Gastrocnemius medialis (tissue), 4 donors: ENCODE measurements around the gene CIITA. TPM values are rescaled to one million over a fixed set of nuclear protein-coding genes. Genes with fewer than 3 reads are reported as not detected.
A peak's percentile ranks its signal among the peaks of the same experiment; 100 is the strongest.
"Not testable (repeated sequence)": the region's sequence is repeated elsewhere in the genome, so short reads cannot be mapped to it uniquely, and the experiment has no call there.

Experiments
- ATAC-seq, 2 donors: fragments of 150-250 bp; one replicate each; pipeline ENCODE4 v1.9.1; 2016
- DNase-seq, 2 donors: peaks; one replicate each; pipeline ENCODE4 v3.0.0-alpha.2; 2019
- H3K27ac ChIP-seq, 4 donors: fragments of 200-600 bp; sonication (generic); 1 replicate in 1 of 4; 2 replicates in 3 of 4; pipeline ENCODE4 v1.5.1; 2016 to 2018; ENCODE audit warnings: mild to moderate bottlenecking in 2 of 4, moderate library complexity in 1 of 4
- H3K27me3 ChIP-seq, 3 donors: fragments of 200-600 bp; sonication (generic) in 2 of 3; 1 replicate in 1 of 3; 2 replicates in 2 of 3; pipeline versions ENCODE4 v1.5.1 to v1.6.0; 2016 to 2019; ENCODE audit warnings: mild to moderate bottlenecking in 1 of 3, moderate library complexity in 1 of 3
- H3K36me3 ChIP-seq, 2 donors: fragments of 200-600 bp; sonication (generic) in 1 of 2; one replicate each; pipeline ENCODE4 v1.5.1; 2017 to 2018
- H3K4me1 ChIP-seq, 2 donors: fragments of 200-600 bp; sonication (generic) in 1 of 2; one replicate each; pipeline ENCODE4 v1.5.1; 2016 to 2017; ENCODE audit warnings: mild to moderate bottlenecking in 2 of 2
- H3K4me3 ChIP-seq, 4 donors: fragments of 200-600 bp; sonication (generic) in 3 of 4; 1 replicate in 1 of 4; 2 replicates in 3 of 4; pipeline ENCODE4 v1.5.1; 2016 to 2019; ENCODE audit warnings: mild to moderate bottlenecking in 2 of 4
- H3K9me3 ChIP-seq, 3 donors: fragments of 200-600 bp; sonication (generic) in 2 of 3; 1 replicate in 1 of 3; 2 replicates in 2 of 3; pipeline ENCODE4 v1.5.1; 2016 to 2019
- POLR2A ChIP-seq, 2 donors: fragments of 450-650 bp; IDR thresholded peaks; one replicate each; pipeline ENCODE4 v1.6.1; 2017; ENCODE audit warnings: antibody characterized with exemption in 2 of 2, mild to moderate bottlenecking in 2 of 2, moderate library complexity in 2 of 2
- in situ Hi-C, 4 donors: fragments of 200-750 bp; cut with MboI; loops; one replicate each; pipeline versions ENCODE4 v1.15.0 to v1.8.0; 2017; ENCODE audit warnings: low sequenced_read_pairs in 4 of 4
- intact Hi-C: fragments of 100-400 bp; cut with DNase I; formaldehyde crosslinking; loops from one replicate; pipeline ENCODE4 v1.15.1; 2023; ENCODE audit warnings: low total_unique reads
- total RNA-seq, 4 donors: library from RNA; depleted of rRNA; stranded (reverse); fragments of >200 nt; gene quantifications; one replicate each; pipeline versions ENCODE4 v1.1.0 to v1.2.3, GENCODE V29; 2016
- TF ChIP-seq, protein P1 (sequence below), 5 experiments: fragments of 450-650 bp in 3 of 5; fragments of 200-600 bp in 2 of 5; sonication (generic) in 2 of 5; IDR thresholded peaks in 4 of 5; conservative IDR thresholded peaks in 1 of 5; 1 replicate in 4 of 5; 2 replicates in 1 of 5; pipeline ENCODE4 v1.5.1; 2016 to 2019; ENCODE audit warnings: antibody characterized with exemption in 5 of 5, mild to moderate bottlenecking in 3 of 5, moderate library complexity in 3 of 5

CIITA gene, protein sequence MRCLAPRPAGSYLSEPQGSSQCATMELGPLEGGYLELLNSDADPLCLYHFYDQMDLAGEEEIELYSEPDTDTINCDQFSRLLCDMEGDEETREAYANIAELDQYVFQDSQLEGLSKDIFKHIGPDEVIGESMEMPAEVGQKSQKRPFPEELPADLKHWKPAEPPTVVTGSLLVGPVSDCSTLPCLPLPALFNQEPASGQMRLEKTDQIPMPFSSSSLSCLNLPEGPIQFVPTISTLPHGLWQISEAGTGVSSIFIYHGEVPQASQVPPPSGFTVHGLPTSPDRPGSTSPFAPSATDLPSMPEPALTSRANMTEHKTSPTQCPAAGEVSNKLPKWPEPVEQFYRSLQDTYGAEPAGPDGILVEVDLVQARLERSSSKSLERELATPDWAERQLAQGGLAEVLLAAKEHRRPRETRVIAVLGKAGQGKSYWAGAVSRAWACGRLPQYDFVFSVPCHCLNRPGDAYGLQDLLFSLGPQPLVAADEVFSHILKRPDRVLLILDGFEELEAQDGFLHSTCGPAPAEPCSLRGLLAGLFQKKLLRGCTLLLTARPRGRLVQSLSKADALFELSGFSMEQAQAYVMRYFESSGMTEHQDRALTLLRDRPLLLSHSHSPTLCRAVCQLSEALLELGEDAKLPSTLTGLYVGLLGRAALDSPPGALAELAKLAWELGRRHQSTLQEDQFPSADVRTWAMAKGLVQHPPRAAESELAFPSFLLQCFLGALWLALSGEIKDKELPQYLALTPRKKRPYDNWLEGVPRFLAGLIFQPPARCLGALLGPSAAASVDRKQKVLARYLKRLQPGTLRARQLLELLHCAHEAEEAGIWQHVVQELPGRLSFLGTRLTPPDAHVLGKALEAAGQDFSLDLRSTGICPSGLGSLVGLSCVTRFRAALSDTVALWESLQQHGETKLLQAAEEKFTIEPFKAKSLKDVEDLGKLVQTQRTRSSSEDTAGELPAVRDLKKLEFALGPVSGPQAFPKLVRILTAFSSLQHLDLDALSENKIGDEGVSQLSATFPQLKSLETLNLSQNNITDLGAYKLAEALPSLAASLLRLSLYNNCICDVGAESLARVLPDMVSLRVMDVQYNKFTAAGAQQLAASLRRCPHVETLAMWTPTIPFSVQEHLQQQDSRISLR
- total RNA-seq: 1 to 10 TPM; 2.3 to 9.1 (median 5.1) TPM

DNA sequence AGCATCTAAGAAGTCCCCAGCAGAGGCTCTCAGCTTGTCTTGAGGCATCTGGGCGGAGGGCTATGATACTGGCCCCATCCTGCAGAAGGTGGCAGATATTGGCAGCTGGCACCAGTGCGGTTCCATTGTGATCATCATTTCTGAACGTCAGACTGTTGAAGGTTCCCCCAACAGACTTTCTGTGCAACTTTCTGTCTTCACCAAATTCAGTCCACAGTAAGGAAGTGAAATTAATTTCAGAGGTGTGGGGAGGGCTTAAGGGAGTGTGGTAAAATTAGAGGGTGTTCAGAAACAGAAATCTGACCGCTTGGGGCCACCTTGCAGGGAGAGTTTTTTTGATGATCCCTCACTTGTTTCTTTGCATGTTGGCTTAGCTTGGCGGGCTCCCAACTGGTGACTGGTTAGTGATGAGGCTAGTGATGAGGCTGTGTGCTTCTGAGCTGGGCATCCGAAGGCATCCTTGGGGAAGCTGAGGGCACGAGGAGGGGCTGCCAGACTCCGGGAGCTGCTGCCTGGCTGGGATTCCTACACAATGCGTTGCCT, at the start of gene CIITA:
Gene CIITA, plus strand, starts transcription at position 404 of the 543 bp plus-strand sequence. Its CDS starts 129 bp downstream, at position 533.
- Histone ChIP-seq H3K36me3 (no peaks in the 10 kb centered on the region), H3K27me3 (peaks cover 0 to 21% (median 17%) of the 10 kb centered on the region in 3 donors), H3K9me3 (no peaks in the 10 kb centered on the region), H3K4me1 (peaks cover 4 to 15% of the 10 kb centered on the region in 2 donors), H3K27ac (peak within 1 kb of the TSS in 1 of 4 donors; percentile 43), H3K4me3 (peak within 1 kb of the TSS; percentile 17 to 60 (median 56))
- in situ Hi-C loops: no loop called here
- intact Hi-C loops: no loop called here
- peak in 1 of 2 donors; percentile 57 for ATAC-seq
- DNase-seq: peak; percentile 41 to 66
- TF ChIP-seq, protein P1, sequence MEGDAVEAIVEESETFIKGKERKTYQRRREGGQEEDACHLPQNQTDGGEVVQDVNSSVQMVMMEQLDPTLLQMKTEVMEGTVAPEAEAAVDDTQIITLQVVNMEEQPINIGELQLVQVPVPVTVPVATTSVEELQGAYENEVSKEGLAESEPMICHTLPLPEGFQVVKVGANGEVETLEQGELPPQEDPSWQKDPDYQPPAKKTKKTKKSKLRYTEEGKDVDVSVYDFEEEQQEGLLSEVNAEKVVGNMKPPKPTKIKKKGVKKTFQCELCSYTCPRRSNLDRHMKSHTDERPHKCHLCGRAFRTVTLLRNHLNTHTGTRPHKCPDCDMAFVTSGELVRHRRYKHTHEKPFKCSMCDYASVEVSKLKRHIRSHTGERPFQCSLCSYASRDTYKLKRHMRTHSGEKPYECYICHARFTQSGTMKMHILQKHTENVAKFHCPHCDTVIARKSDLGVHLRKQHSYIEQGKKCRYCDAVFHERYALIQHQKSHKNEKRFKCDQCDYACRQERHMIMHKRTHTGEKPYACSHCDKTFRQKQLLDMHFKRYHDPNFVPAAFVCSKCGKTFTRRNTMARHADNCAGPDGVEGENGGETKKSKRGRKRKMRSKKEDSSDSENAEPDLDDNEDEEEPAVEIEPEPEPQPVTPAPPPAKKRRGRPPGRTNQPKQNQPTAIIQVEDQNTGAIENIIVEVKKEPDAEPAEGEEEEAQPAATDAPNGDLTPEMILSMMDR (IDR thresholded peaks at IDR 0.05 in 4 of 5, conservative IDR thresholded peaks at IDR 0.05 in 1 of 5): no peak
- TF ChIP-seq POLR2A (IDR thresholded peaks at IDR 0.05): no peak

DNA sequence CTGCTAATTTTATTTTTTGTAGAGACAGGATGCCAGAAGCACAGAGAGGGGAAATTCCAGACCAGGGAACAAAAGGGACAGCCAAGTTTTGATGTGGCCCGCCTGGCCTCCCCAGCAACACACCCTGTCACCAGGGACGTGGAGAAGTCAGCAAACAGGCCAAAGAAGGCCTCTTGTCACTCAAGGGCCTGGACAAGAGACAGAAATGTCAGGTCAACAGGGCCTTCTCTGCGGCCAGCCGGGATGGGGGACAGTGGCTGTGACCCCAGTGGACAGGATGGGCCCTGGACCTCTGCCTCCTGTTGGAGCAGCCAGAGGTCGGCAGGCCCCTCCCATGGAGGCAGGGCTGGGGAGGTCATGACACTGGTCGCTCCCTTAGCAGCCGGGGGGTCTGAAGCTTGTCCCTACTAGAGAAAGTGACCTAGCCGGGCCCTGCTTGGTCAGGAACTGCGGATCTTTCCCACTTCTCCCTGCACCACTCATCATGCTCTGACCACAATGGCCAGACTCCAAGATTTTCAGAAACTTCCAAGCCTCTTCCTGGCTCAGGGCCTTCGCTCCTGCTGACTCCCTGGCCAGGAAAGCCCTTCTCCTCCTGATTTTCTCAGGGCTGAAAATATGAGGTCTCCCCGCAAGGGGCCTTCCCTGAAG, 49.2 kb upstream of the CIITA start:
- Histone ChIP-seq H3K27me3 (no peaks in the 10 kb centered on the region), H3K4me3 (no peak overlapping the region)
- TF ChIP-seq, protein P1 (IDR thresholded peaks at IDR 0.05 in 4 of 5, conservative IDR thresholded peaks at IDR 0.05 in 1 of 5): no peak
- no peak for TF ChIP-seq POLR2A (IDR thresholded peaks at IDR 0.05)

DNA sequence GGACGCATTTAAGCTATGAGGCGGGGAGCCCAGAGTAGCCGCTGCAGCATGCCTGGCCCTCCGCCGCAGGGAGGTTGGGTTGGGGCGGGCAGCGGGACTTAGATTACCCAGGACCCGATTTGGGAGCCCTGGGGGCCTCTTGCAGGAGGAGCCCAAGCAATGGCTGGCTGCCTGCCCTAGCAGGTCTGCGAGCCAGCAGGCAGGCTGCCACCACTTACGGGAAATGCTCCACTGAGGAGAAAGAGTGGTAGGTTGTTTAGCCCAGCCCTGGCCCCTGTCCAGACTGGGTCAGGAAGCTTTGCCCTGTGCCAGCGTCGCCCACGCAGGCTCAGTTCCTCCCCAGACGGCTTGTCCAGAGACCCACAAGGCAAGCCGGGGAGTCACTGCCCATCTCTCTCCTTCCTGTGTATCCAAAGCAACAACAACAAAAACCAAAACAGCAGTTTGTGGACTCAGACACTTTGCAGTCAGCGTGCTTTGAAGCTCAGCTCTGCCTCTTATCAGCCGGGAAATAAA, 48.1 kb upstream of the CIITA start:
- in situ Hi-C loops (no loop called here), intact Hi-C loops (loop anchor here (5.0 kb wide), 1 partner anchor 87 kb away; the partner anchor contains the start of gene NUBP1)
- peak; percentile 48 to 78 for DNase-seq
- peak; percentile 58 to 65 for ATAC-seq
- peak overlapping the region in 3 of 4 donors; percentile 7 to 32 (median 23) for H3K4me3 ChIP-seq
- peak in 1 of 2 donors; percentile 18 for TF ChIP-seq POLR2A (IDR thresholded peaks at IDR 0.05)
- TF ChIP-seq, protein P1 (IDR thresholded peaks at IDR 0.05 in 4 of 5, conservative IDR thresholded peaks at IDR 0.05 in 1 of 5): no peak
- no peaks in the 10 kb centered on the region for H3K27me3 ChIP-seq
- H3K36me3 ChIP-seq: no peaks in the 10 kb centered on the region
- H3K4me1 ChIP-seq: peaks cover 17 to 24% of the 10 kb centered on the region in 2 donors
- peak overlapping the region; percentile 72 to 82 (median 76) for H3K27ac ChIP-seq
- no peaks in the 10 kb centered on the region for H3K9me3 ChIP-seq

More for the DNA sequence above, 49.2 kb upstream of the CIITA start:
- intact Hi-C loops: loop anchor here (5.0 kb wide), 1 partner anchor 86 kb away; the partner anchor contains the start of gene NUBP1
- DNase-seq (peak; percentile 55 to 68), ATAC-seq (peak; percentile 78 to 81)
- Histone ChIP-seq H3K4me1 (peaks cover 17 to 24% of the 10 kb centered on the region in 2 donors), H3K27ac (peak overlapping the region; percentile 72 to 82 (median 76)), H3K9me3 (no peaks in the 10 kb centered on the region), H3K36me3 (no peaks in the 10 kb centered on the region)
- in situ Hi-C loops: no loop called here

DNA sequence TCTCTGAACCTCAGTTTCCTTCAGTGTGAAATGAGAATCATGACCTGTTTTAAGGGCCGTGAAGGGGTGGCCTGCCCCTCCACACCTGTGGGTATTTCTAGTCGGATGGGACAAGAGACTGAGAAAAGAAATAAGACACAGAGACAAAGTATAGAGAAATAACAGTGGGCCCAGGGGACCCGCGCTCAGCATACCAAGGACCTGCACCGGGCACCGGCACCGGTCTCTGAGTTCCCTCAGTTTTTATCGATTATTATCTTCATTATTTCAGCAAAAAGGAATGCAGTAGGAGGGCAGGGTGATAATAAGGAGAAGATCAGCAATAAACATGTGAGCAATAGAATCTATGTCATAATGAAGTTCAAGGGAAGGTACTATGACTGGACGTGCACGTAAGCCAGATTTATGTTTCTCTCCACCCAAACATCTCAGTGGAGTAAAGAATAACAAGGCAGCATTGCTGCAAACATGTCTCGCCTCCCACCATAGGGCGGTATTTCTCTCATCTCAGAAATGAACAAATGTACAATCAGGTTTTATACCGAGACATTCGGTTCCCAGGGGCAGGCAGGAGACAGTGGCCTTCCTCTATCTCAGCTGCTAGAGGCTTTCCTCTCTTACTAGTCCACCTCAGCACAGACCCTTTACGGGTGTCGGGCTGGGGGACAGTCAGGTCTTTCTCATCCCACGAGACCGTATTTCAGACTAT, 47.5 kb upstream of the CIITA start:
- in situ Hi-C loops, DNase-seq, ATAC-seq, H3K36me3 ChIP-seq, H3K9me3 ChIP-seq, H3K27me3 ChIP-seq: not testable (repeated sequence)
- H3K27ac ChIP-seq: peak overlapping the region; percentile 72 to 82 (median 76)
- intact Hi-C loops: loop anchor here (5.0 to 10.0 kb wide), 2 partner anchors 85 to 87 kb away; partner anchors contain the start of gene NUBP1
- peak overlapping the region in 1 of 4 donors; percentile 23 for H3K4me3 ChIP-seq
- peaks cover 17 to 24% of the 10 kb centered on the region in 2 donors for H3K4me1 ChIP-seq

DNA sequence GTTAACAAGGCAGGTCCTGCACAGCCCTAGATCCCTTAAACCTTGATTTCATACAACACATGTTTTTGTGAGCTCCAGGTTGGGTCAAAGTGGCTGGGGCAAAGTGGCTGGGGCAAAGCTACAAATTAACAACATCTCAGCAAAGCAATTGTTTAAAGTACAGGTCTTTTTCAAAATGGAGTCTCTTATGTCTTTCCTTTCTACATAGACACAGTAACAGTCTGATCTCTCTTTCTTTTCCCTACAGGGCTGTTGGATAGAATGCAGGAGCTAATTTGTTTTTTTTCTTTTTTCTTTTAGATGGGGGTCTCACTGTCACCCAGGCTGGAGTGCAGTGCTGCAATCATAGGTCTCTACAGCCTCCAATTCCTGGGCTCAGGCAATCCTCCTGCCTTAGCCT, 46.8 kb upstream of the CIITA start:
- H3K36me3 ChIP-seq, DNase-seq, H3K27me3 ChIP-seq, H3K9me3 ChIP-seq, H3K4me3 ChIP-seq, ATAC-seq, in situ Hi-C loops: not testable (repeated sequence)
- Histone ChIP-seq H3K4me1 (peaks cover 17 to 24% of the 10 kb centered on the region in 2 donors), H3K27ac (peak overlapping the region in 1 of 4 donors; percentile 81)
- intact Hi-C loops: loop anchor here (10.0 kb wide), 1 partner anchor 85 kb away; no protein-coding TSS in a partner anchor
